HCT116 (cell line): ENCODE results near the gene MAP2K4. TPM values are rescaled to one million over a fixed set of nuclear protein-coding genes. Genes with fewer than 3 reads are reported as not detected.

Source experiments
- ATAC-seq: fragments of 200-7000 bp; cut with Tn5 transposase; 2 replicates; pipeline ENCODE4 v1.9.1; 2020; ENCODE audit warnings: mild to moderate bottlenecking, moderate library complexity
- BruUV-seq: library from RNA; stranded (reverse); fragments of 400-500 nt; replicated peaks from 2 replicates; lab custom pipeline; 2021; lab: Mats Ljungman, UMichigan
- CTCF ChIA-PET: fragments of 300-600 bp; sonication (Branson Sonifier 250); formaldehyde crosslinking; loops from one replicate; lab custom pipeline; 2021; ENCODE audit warnings: antibody characterized with exemption; lab: Charles Lee
- POLR2A ChIA-PET: fragments of 300-600, 350-600 bp; sonication (Branson Sonifier 250); formaldehyde crosslinking; loops from one replicate; lab custom pipeline; 2021; ENCODE audit warnings: antibody characterized with exemption; lab: Charles Lee
- RAD21 ChIA-PET, 2 experiments: fragments of 300-600 bp; sonication (Branson Sonifier 250); formaldehyde crosslinking; loops; one replicate each; lab custom pipeline; 2023; ENCODE audit warnings: low total read pairs in 2 of 2; ENCODE audit not compliant: uncharacterized antibody in 2 of 2, unreplicated experiment in 2 of 2, low non-redundant PET in 1 of 2; lab: Charles Lee
- DNase-seq: peaks from one replicate; pipeline ENCODE4 v3.0.0-alpha.2; 2010; ENCODE audit warnings: low read depth, low spot score
- H2AFZ ChIP-seq: fragments of 200-600 bp; shearing (Covaris generic), sonication (generic); 2 replicates; pipeline ENCODE4 v1.6.1; 2017; ENCODE audit warnings: low read depth, mixed run types, mixed read lengths, antibody characterized with exemption, low read length; ENCODE audit not compliant: poor library complexity, severe bottlenecking
- H3K27ac ChIP-seq: 2 replicates; pipeline ENCODE4 v1.5.1; 2012; ENCODE audit warnings: low read depth, low read length
- H3K27me3 ChIP-seq: fragments of 200-600 bp; sonication (generic); 2 replicates; pipeline ENCODE4 v1.6.1; 2016; ENCODE audit warnings: mixed run types, low read length, mixed read lengths; ENCODE audit not compliant: insufficient read depth
- H3K36me3 ChIP-seq, 2 experiments: fragments of 200-500 bp in 1 of 2; fragments of 200-600 bp in 1 of 2; sonication (Bioruptor generic) in 1 of 2; sonication (generic) in 1 of 2; 2 replicates each; pipeline versions ENCODE4 v1.5.1 to v1.6.1; 2014 to 2016; ENCODE audit warnings: low read length in 2 of 2, inconsistent platforms in 1 of 2, mixed read lengths in 1 of 2, mixed run types in 1 of 2; ENCODE audit not compliant: insufficient read depth in 2 of 2, control insufficient read depth in 1 of 2
- H3K4me1 ChIP-seq, 2 experiments: fragments of 200-600 bp in 1 of 2; sonication (generic) in 1 of 2; 2 replicates each; pipeline versions ENCODE4 v1.5.1 to v1.6.1; 2012 to 2017; ENCODE audit warnings: low read length in 2 of 2, inconsistent platforms in 1 of 2, mild to moderate bottlenecking in 1 of 2, mixed read lengths in 1 of 2, mixed run types in 1 of 2, moderate library complexity in 1 of 2; ENCODE audit not compliant: insufficient read depth in 2 of 2, control insufficient read depth in 1 of 2
- H3K4me2 ChIP-seq: fragments of 200-600 bp; sonication (generic); 2 replicates; pipeline ENCODE4 v1.6.1; 2017; ENCODE audit warnings: mixed run types, low read length, mixed read lengths
- H3K4me3 ChIP-seq, 2 experiments: fragments of 200-600 bp in 1 of 2; sonication (generic) in 1 of 2; replicated peaks in 1 of 2; 2 replicates each; pipeline ENCODE4 v1.5.1; 2011 to 2016; ENCODE audit warnings: low read length in 2 of 2, control low read depth in 1 of 2, low read depth in 1 of 2, mild to moderate bottlenecking in 1 of 2, mixed read lengths in 1 of 2, mixed run types in 1 of 2
- H3K79me2 ChIP-seq: fragments of 200-600 bp; sonication (generic); 2 replicates; pipeline ENCODE4 v1.6.1; 2017; ENCODE audit warnings: mild to moderate bottlenecking, mixed run types, low read length, moderate library complexity, mixed read lengths; ENCODE audit not compliant: insufficient read depth
- H3K9ac ChIP-seq: fragments of 200-600 bp; sonication (generic); 2 replicates; pipeline ENCODE4 v1.6.1; 2016; ENCODE audit warnings: low read length, mixed read lengths
- H3K9me2 ChIP-seq: fragments of 200-600 bp; sonication (generic), shearing (Covaris generic); 2 replicates; pipeline ENCODE4 v1.6.1; 2017; ENCODE audit warnings: mixed run types, mild to moderate bottlenecking, moderate library complexity; ENCODE audit not compliant: insufficient read depth
- H3K9me3 ChIP-seq, 2 experiments: fragments of 200-500 bp in 1 of 2; fragments of 200-600 bp in 1 of 2; sonication (Bioruptor generic) in 1 of 2; sonication (generic) in 1 of 2; 2 replicates each; pipeline ENCODE4 v1.6.1; 2014 to 2017; ENCODE audit warnings: low read length in 2 of 2, mixed read lengths in 2 of 2, inconsistent platforms in 1 of 2, low read depth in 1 of 2, mild to moderate bottlenecking in 1 of 2, mixed run types in 1 of 2, moderate library complexity in 1 of 2; ENCODE audit not compliant: control insufficient read depth in 1 of 2, insufficient read depth in 1 of 2
- H4K20me1 ChIP-seq: fragments of 200-600 bp; sonication (generic), shearing (Covaris generic); 2 replicates; pipeline ENCODE4 v1.6.1; 2017; ENCODE audit warnings: mixed run types, mild to moderate bottlenecking, moderate library complexity; ENCODE audit not compliant: insufficient read depth
- ATF3 ChIP-seq: IDR thresholded peaks from 2 replicates; pipeline ENCODE4 v1.6.1; 2012
- CBX3 ChIP-seq: IDR thresholded peaks from 2 replicates; pipeline ENCODE4 v1.6.1; 2012; ENCODE audit warnings: low read depth
- CEBPB ChIP-seq: IDR thresholded peaks from 2 replicates; pipeline ENCODE4 v1.6.1; 2012; ENCODE audit warnings: low read depth
- ELF1 ChIP-seq: IDR thresholded peaks from 2 replicates; pipeline ENCODE4 v1.6.1; 2012; ENCODE audit warnings: low read depth, borderline replicate concordance
- EZH2 ChIP-seq: fragments of 200-600 bp; sonication (generic); IDR thresholded peaks from 2 replicates; pipeline ENCODE4 v1.6.1; 2017; ENCODE audit warnings: antibody characterized with exemption, mixed run types
- FOSL1 ChIP-seq: IDR thresholded peaks from 2 replicates; pipeline ENCODE4 v1.6.1; 2012; ENCODE audit warnings: low read depth
- JUND ChIP-seq: IDR thresholded peaks from 2 replicates; pipeline ENCODE4 v1.6.1; 2012
- POLR2AphosphoS5 ChIP-seq: IDR thresholded peaks from 2 replicates; pipeline ENCODE4 v1.6.1; 2011; ENCODE audit warnings: mild to moderate bottlenecking, low read depth, low read length, moderate library complexity
- REST ChIP-seq: IDR thresholded peaks from 2 replicates; pipeline ENCODE4 v1.6.1; 2012; ENCODE audit warnings: low read depth
- SP1 ChIP-seq: IDR thresholded peaks from 2 replicates; pipeline ENCODE4 v1.6.1; 2012; ENCODE audit warnings: low read depth
- TCF7L2 ChIP-seq: IDR thresholded peaks from 2 replicates; pipeline ENCODE4 v1.7.0; 2011; ENCODE audit warnings: borderline replicate concordance, inconsistent platforms; ENCODE audit not compliant: insufficient read depth, insufficient read length; ENCODE audit errors: extremely low read depth
- YY1 ChIP-seq: IDR thresholded peaks from 2 replicates; pipeline ENCODE4 v1.6.1; 2011; ENCODE audit warnings: low read length, low read depth, moderate library complexity, mild to moderate bottlenecking; ENCODE audit not compliant: insufficient replicate concordance; ENCODE audit errors: extremely low read depth
- ZBTB33 ChIP-seq: IDR thresholded peaks from 2 replicates; pipeline ENCODE4 v1.6.1; 2011; ENCODE audit warnings: mild to moderate bottlenecking, low read length, moderate library complexity; ENCODE audit not compliant: insufficient replicate concordance; ENCODE audit errors: extremely low read depth
- ZFX ChIP-seq: fragments of 450-650 bp; IDR thresholded peaks from 2 replicates; pipeline ENCODE4 v1.6.1; 2017
- ZNF274 ChIP-seq: fragments of 200-500 bp; sonication (Bioruptor generic); IDR thresholded peaks from 2 replicates; pipeline ENCODE4 v1.6.1; 2014; ENCODE audit warnings: mild to moderate bottlenecking, low read depth, low read length, inconsistent platforms
- intact Hi-C: fragments of 100-400 bp; cut with micrococcal nuclease; formaldehyde crosslinking; loops from 2 replicates; pipeline ENCODE4 v1.10.0; 2022
- total RNA-seq: library from RNA; stranded (reverse); gene quantifications from one replicate; pipeline ENCODE4 v1.2.1, GENCODE V29; 2021; ENCODE audit not compliant: unreplicated experiment

The MAP2K4 gene
- total RNA-seq, 1 experiment from 2014 or later = 42.3 TPM

GRCh38 chr17:12062249-12062648 is 41.6 kb downstream of the MAP2K4 start:
- no peaks in the 10 kb centered on the region; the same call in 1 of the 2 replicates for H4K20me1 ChIP-seq
- no peaks in the 10 kb centered on the region for H3K9me3 ChIP-seq
- H3K36me3 ChIP-seq = no peaks in the 10 kb centered on the region
- peaks cover 0 to 7% of the 10 kb centered on the region in 2 experiments; a peak in 2 of 4 replicates for H3K4me1 ChIP-seq
- no peaks in the 10 kb centered on the region for H3K9me2 ChIP-seq
- no peak overlapping the region for H3K4me3 ChIP-seq
- ChIA-PET POLR2A (no interaction called here), CTCF (no interaction called here), RAD21 (no interaction called here)
- peaks cover 74% of the 10 kb centered on the region for H3K79me2 ChIP-seq
- H3K9ac ChIP-seq = no peak overlapping the region
- TF ChIP-seq YY1 = no peak
- TF ChIP-seq CEBPB = no peak
- no peak for TF ChIP-seq POLR2AphosphoS5
- no peak for TF ChIP-seq SP1
- no peak for TF ChIP-seq FOSL1
- no peak for TF ChIP-seq REST
- no peak for TF ChIP-seq ELF1
- TF ChIP-seq CBX3 = no peak
- no peak for TF ChIP-seq ZFX
- no peak for TF ChIP-seq JUND
- TF ChIP-seq ZBTB33 = no peak
- TF ChIP-seq TCF7L2 = no peak
- no peak for TF ChIP-seq ATF3
- no peak for TF ChIP-seq EZH2
- no peak for TF ChIP-seq ZNF274
- no peak for ATAC-seq
- intact Hi-C loops = no loop called here
- H3K4me2 ChIP-seq = no peak overlapping the region
- no TSS peak for BruUV-seq
- no peak for DNase-seq
- H3K27me3 ChIP-seq = no peaks in the 10 kb centered on the region
- H2AFZ ChIP-seq = no peak overlapping the region
- H3K27ac ChIP-seq = no peak overlapping the region
